GM19238 (cell line): ENCODE measurements around the gene TNFRSF13B.
"Not testable (repeated sequence)": the region's sequence is repeated elsewhere in the genome, so short reads cannot be mapped to it uniquely, and the experiment has no call there.

ENCODE experiments used
- DNase-seq: peaks from one replicate; pipeline ENCODE4 v3.0.0; 2011; ENCODE audit warnings: low spot score; ENCODE audit not compliant: insufficient read length

The TNFRSF13B gene

GRCh38 chr17:16987066-16987829 is 15.3 kb upstream of the TNFRSF13B start:
- no peak for DNase-seq

GRCh38 chr17:16986391-16986790 is 14.5 kb upstream of the TNFRSF13B start:
- no peak for DNase-seq

- DNase-seq = no peak
Observed at GRCh38 chr17:16981928-16982327, 10.0 kb upstream of the TNFRSF13B start.

GRCh38 chr17:16980813-16981731 is 9.2 kb upstream of the TNFRSF13B start:
- DNase-seq = peak; percentile 52

GRCh38 chr17:16980061-16980460 is 8.1 kb upstream of the TNFRSF13B start:
- no peak for DNase-seq

- not testable (repeated sequence) for DNase-seq
Observed at GRCh38 chr17:16979237-16979823, 7.4 kb upstream of the TNFRSF13B start.

- DNase-seq = no peak
Observed at GRCh38 chr17:16977932-16978331, 6.0 kb upstream of the TNFRSF13B start.

GRCh38 chr17:16976725-16977550 is 5.0 kb upstream of the TNFRSF13B start:
- DNase-seq = no peak

- DNase-seq = no peak
Observed at GRCh38 chr17:16975744-16976625, 4.1 kb upstream of the TNFRSF13B start.

GRCh38 chr17:16975277-16975651 is 3.3 kb upstream of the TNFRSF13B start:
- DNase-seq = no peak

- no peak for DNase-seq
Observed at GRCh38 chr17:16974569-16975276, 2.8 kb upstream of the TNFRSF13B start.

GRCh38 chr17:16973760-16974540 is 2.0 kb upstream of the TNFRSF13B start:
- DNase-seq = no peak

- DNase-seq = not testable (repeated sequence)
Observed at GRCh38 chr17:16973043-16973442, 1.1 kb upstream of the TNFRSF13B start.

- DNase-seq = no peak
Observed at GRCh38 chr17:16972346-16972745, 428 bp upstream of the TNFRSF13B start.

GRCh38 chr17:16969931-16970906 is 1.7 kb downstream of the TNFRSF13B start:
- DNase-seq = no peak

- DNase-seq = no peak
Observed at GRCh38 chr17:16968786-16969185, 3.1 kb downstream of the TNFRSF13B start.

- no peak for DNase-seq
Observed at GRCh38 chr17:16962804-16963203, 9.1 kb downstream of the TNFRSF13B start.

GRCh38 chr17:16961792-16962191 is 10.1 kb downstream of the TNFRSF13B start:
- no peak for DNase-seq
